ENCODE data around the gene NBL1.

NBL1 gene

DNA sequence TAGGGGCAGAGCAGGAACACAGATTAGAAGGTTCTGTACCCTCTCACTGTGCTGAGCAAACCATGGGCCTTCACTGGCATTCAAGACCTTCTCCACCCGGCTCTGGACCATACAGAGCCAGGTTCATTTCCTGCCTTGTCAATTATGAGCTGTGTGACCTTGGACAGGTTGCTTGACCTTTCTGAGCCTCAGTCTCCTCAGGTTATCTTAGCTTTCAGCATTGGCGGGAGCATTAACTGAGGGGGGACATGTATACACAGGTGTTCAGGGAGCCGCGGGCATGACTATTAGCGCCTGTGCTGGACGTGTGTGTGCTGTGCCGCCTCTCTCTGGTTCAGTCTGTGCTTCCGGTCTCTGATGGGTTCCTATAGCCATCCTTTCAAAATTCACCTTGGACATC lies 52.7 kb downstream of the NBL1 start:
- DNase-seq (ENCODE audit: low read depth, low spot score): no peak

GRCh38 chr1:19698181-19698580 lies 54.1 kb downstream of the NBL1 start:
- no peak for DNase-seq (ENCODE audit: low read depth, low spot score)

DNA sequence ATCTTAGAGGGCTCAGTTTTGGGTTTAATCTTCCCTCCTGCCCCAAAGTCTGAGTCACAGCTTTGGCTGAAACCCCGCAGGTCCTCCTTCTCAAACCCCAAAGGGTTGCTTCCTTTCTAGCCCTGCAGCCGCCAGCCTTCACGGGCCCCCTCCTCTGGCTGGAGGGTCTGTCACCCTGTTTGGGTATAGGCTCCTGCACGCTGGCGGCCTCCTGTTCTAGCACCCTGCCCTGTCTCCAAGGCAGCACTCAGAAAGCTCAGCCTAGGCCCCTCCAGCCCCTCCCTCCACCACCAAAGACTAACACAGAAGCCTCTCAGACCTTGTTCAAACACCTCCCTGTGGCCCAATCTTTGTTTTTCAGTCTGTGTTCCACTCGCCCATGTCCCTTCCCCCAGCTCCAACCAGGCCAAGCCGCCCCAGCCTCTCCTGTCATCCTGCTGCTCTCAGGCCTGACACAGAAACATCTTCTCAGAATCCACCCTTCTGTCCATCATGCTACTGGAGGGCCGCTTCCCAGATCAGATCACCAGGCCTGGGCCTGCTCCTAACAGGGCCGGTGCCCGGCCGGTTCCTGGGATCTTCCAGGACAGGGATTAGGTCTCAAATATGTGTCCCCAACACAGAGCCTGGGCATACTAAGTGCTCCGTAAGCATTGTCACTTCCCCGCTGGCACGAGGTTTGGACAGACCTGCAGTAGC lies 56.1 kb downstream of the NBL1 start:
- no peak for DNase-seq (ENCODE audit: low read depth, low spot score)

GRCh38 chr1:19703280-19703679 lies 59.2 kb downstream of the NBL1 start:
- DNase-seq (ENCODE audit: low read depth, low spot score): no peak

GRCh38 chr1:19704247-19705113 lies 60.4 kb downstream of the NBL1 start:
- DNase-seq (ENCODE audit: low read depth, low spot score): peak; percentile 34

GRCh38 chr1:19705464-19705863 lies 61.4 kb downstream of the NBL1 start:
- no peak for DNase-seq (ENCODE audit: low read depth, low spot score)

- DNase-seq (ENCODE audit: low read depth, low spot score): no peak
Measured at GRCh38 chr1:19706136-19706535, 62.0 kb downstream of the NBL1 start.

Data from brain pericyte (primary cell).